GM23338 (cell line): ENCODE results near the gene AP4B1. TPM values are rescaled to one million over a fixed set of nuclear protein-coding genes. Genes with fewer than 3 reads are reported as not detected.

ENCODE experiments used
- ATAC-seq: fragments of 200-7000 bp; cut with Tn5 transposase; 3 replicates; pipeline ENCODE4 v1.9.1; 2020
- DNase-seq: peaks from one replicate; pipeline ENCODE4 v3.0.0-alpha.2; 2015; ENCODE audit warnings: low spot score
- H2AFZ ChIP-seq: fragments of 200-600 bp; sonication (generic); 2 replicates; pipeline ENCODE4 v1.8.0; 2016; ENCODE audit warnings: antibody characterized with exemption, mild to moderate bottlenecking, moderate library complexity
- H3F3A ChIP-seq: fragments of 200-600 bp; sonication (generic); replicated peaks from 2 replicates; pipeline ENCODE4 v1.8.0; 2017; ENCODE audit warnings: antibody characterized with exemption, mixed run types, low read depth
- H3K27ac ChIP-seq: fragments of 200-600 bp; sonication (generic); 2 replicates; pipeline ENCODE4 v1.6.1; 2016; ENCODE audit warnings: low read depth
- H3K27me3 ChIP-seq: fragments of 200-600 bp; sonication (generic); 2 replicates; pipeline ENCODE4 v1.8.0; 2016; ENCODE audit warnings: mild to moderate bottlenecking, mixed run types, moderate library complexity; ENCODE audit not compliant: insufficient read depth
- H3K36me3 ChIP-seq: fragments of 200-600 bp; sonication (generic); 2 replicates; pipeline ENCODE4 v1.8.0; 2016; ENCODE audit warnings: mild to moderate bottlenecking; ENCODE audit not compliant: insufficient read depth
- H3K4me1 ChIP-seq: fragments of 200-600 bp; sonication (generic); 2 replicates; pipeline ENCODE4 v1.8.0; 2016; ENCODE audit warnings: mild to moderate bottlenecking, moderate library complexity; ENCODE audit not compliant: insufficient read depth
- H3K4me2 ChIP-seq: fragments of 200-600 bp; sonication (generic); 2 replicates; pipeline ENCODE4 v1.7.1; 2017; ENCODE audit warnings: mixed run types
- H3K4me3 ChIP-seq: fragments of 200-600 bp; sonication (generic); 2 replicates; pipeline ENCODE4 v1.6.1; 2016; ENCODE audit warnings: mixed run types
- H3K79me2 ChIP-seq: fragments of 200-600 bp; sonication (generic); replicated peaks from 2 replicates; pipeline ENCODE4 v1.8.0; 2017; ENCODE audit warnings: mild to moderate bottlenecking; ENCODE audit not compliant: insufficient read depth
- H3K9me2 ChIP-seq: fragments of 200-600 bp; sonication (generic); 2 replicates; pipeline ENCODE4 v1.8.0; 2017; ENCODE audit not compliant: insufficient read depth
- H4K20me1 ChIP-seq: fragments of 200-600 bp; sonication (generic); replicated peaks from 2 replicates; pipeline ENCODE4 v1.8.0; 2017; ENCODE audit warnings: mild to moderate bottlenecking; ENCODE audit not compliant: insufficient read depth
- H3K27ac Mint-ChIP-seq: 2 replicates; pipeline ENCODE4 v1.8.0; 2020; ENCODE audit warnings: inconsistent platforms, mild to moderate bottlenecking, moderate library complexity, mixed read lengths
- H3K27me3 Mint-ChIP-seq: 3 replicates; pipeline ENCODE4 v1.8.0; 2022; ENCODE audit warnings: low read depth, mild to moderate bottlenecking, moderate library complexity, mixed read lengths, inconsistent platforms; ENCODE audit not compliant: insufficient read depth, poor library complexity
- H3K36me3 Mint-ChIP-seq: 3 replicates; pipeline ENCODE4 v1.8.0; 2021; ENCODE audit warnings: low read depth, mild to moderate bottlenecking, inconsistent platforms, moderate library complexity, mixed read lengths
- H3K4me1 Mint-ChIP-seq: 3 replicates; pipeline ENCODE4 v1.8.0; 2020; ENCODE audit warnings: mild to moderate bottlenecking, inconsistent platforms, mixed read lengths
- H3K4me3 Mint-ChIP-seq: 3 replicates; pipeline ENCODE4 v1.8.0; 2021; ENCODE audit warnings: moderate library complexity, mild to moderate bottlenecking, inconsistent platforms, mixed read lengths
- H3K9me3 Mint-ChIP-seq: 3 replicates; pipeline ENCODE4 v1.8.0; 2020; ENCODE audit warnings: moderate library complexity, mild to moderate bottlenecking, inconsistent platforms, mixed read lengths
- CREB1 ChIP-seq: fragments of 250-450 bp; sonication (Bioruptor Pico); IDR thresholded peaks from 2 replicates; pipeline ENCODE4 v1.5.0; 2020; ENCODE audit warnings: low read depth, mild to moderate bottlenecking, moderate library complexity
- JUNB ChIP-seq: IDR thresholded peaks from one replicate; pipeline ENCODE4 v1.6.1; 2016; ENCODE audit warnings: antibody characterized with exemption; ENCODE audit not compliant: unreplicated experiment
- NANOG ChIP-seq: IDR thresholded peaks from 2 replicates; pipeline ENCODE4 v1.6.1; 2016; ENCODE audit warnings: antibody characterized with exemption, borderline replicate concordance
- ZNF462 ChIP-seq: fragments of 250-450 bp; sonication (Bioruptor Pico); IDR thresholded peaks from 2 replicates; pipeline ENCODE4 v1.5.0; 2020; ENCODE audit warnings: mild to moderate bottlenecking, moderate library complexity
- polyA plus RNA-seq: library from polyadenylated mRNA; unstranded; fragments of >200 nt; fragmentation: Nextera tagmentation; extraction: Ambion mirVana; gene quantifications from 2 replicates; pipeline ENCODE4 v1.2.1, GENCODE V29; 2016
- total RNA-seq: library from RNA; depleted of rRNA; stranded (reverse); fragments of >200 nt; shearing (Covaris generic); gene quantifications from 2 replicates; pipeline ENCODE4 v1.2.3, GENCODE V29; 2014

AP4B1 gene
- total and polyA plus RNA-seq, 2 experiments from 2014 or later = 7.5 to 13.4 TPM

DNA sequence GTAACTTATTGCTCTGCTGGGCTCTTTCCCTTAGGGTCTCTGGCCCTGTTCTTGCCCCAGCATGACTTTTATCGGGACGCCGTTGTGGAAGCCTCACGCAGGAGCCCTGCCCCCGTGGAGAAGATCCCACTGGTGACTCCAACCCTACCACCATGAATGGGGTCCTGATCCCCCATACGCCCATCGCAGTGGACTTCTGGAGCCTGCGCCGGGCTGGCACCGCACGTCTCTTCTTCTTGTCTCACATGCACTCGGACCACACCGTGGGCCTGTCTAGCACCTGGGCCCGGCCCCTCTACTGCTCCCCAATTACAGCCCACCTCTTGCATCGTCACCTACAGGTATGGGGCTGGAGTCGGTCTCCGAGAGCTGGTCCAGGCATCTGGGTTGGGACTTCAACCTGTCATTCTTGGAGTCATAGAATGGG is 849 bp upstream of the AP4B1 start:
- Histone ChIP-seq H3K4me2 (peak overlapping the region; percentile 89), H3F3A (peaks cover 15% of the 10 kb centered on the region), H3K4me3 (peak overlapping the region; percentile 85), H4K20me1 (no peaks in the 10 kb centered on the region; the same call in 1 of the 2 replicates), H3K27me3 (no peaks in the 10 kb centered on the region), H2AFZ (peak overlapping the region; percentile 99), H3K79me2 (peaks cover 9% of the 10 kb centered on the region; the same call in 1 of the 2 replicates), H3K36me3 (peaks cover 9% of the 10 kb centered on the region; the same call in 1 of the 2 replicates), H3K9me2 (no peaks in the 10 kb centered on the region), H3K4me1 (peaks cover 9% of the 10 kb centered on the region; the same call in 1 of the 2 replicates), H3K27ac (peak overlapping the region; percentile 56; the same call in 1 of the 2 replicates)
- Mint-ChIP-seq H3K9me3 (no peaks in the 10 kb centered on the region), H3K4me1 (peaks cover 8% of the 10 kb centered on the region), H3K27me3 (peaks cover 8% of the 10 kb centered on the region), H3K27ac (peak overlapping the region; percentile 95), H3K4me3 (peak overlapping the region; percentile 94), H3K36me3 (peaks cover 13% of the 10 kb centered on the region)
- DNase-seq = peak; percentile 88
- TF ChIP-seq ZNF462 (CRISPR knock-in tag) (no peak), CREB1 (CRISPR knock-in tag) (peak; percentile 70)
- peak; percentile 84 for ATAC-seq

DNA sequence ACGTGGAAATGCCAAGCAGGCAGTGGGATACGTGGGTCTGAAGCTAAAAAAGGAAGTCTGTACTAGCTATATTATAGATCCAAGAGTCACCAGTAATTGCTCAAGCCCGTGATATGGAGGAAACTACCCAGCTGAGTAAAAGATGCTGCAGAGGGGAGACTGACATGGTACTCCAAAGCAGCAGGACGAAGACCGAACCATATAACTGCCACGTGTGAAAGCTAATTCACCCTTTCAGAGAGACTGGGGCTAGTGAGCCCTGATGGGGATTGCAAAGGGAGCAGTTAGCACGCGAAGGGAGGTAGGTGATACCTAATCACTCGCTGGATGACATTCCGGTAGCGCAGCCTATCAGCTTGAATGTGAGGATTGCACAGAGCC is 316 bp downstream of the AP4B1 start:
- Mint-ChIP-seq H3K4me1 (peaks cover 8% of the 10 kb centered on the region), H3K4me3 (peak overlapping the region; percentile 94), H3K9me3 (no peaks in the 10 kb centered on the region), H3K27ac (peak overlapping the region; percentile 92), H3K36me3 (peaks cover 13% of the 10 kb centered on the region), H3K27me3 (peaks cover 8% of the 10 kb centered on the region)
- DNase-seq = peak; percentile 79
- H3F3A ChIP-seq = peaks cover 15% of the 10 kb centered on the region
- H3K4me1 ChIP-seq = peaks cover 9% of the 10 kb centered on the region; the same call in 1 of the 2 replicates
- H3K4me2 ChIP-seq = peak overlapping the region; percentile 83
- H2AFZ ChIP-seq = peak overlapping the region; percentile 98
- peak overlapping the region; percentile 85 for H3K4me3 ChIP-seq
- peaks cover 9% of the 10 kb centered on the region; the same call in 1 of the 2 replicates for H3K79me2 ChIP-seq
- no peaks in the 10 kb centered on the region for H3K9me2 ChIP-seq
- peaks cover 8% of the 10 kb centered on the region; the same call in 1 of the 2 replicates for H3K36me3 ChIP-seq
- no peaks in the 10 kb centered on the region for H4K20me1 ChIP-seq
- no peaks in the 10 kb centered on the region for H3K27me3 ChIP-seq
- H3K27ac ChIP-seq = peak overlapping the region; percentile 86
- ATAC-seq = peak; percentile 48
- TF ChIP-seq JUNB (no peak), NANOG (no peak), ZNF462 (CRISPR knock-in tag) (no peak), CREB1 (CRISPR knock-in tag) (no peak)
